HG02840 (cell line): ENCODE data around the gene STK10.

Experiments used
- ATAC-seq: cut with Tn5 transposase; IDR thresholded peaks from one replicate; pipeline ENCODE4 v1.9.1; 2021; ENCODE audit warnings: mild to moderate bottlenecking, moderate library complexity, moderate number of reproducible peaks; ENCODE audit not compliant: unreplicated experiment, low FRiP score

Gene STK10

DNA sequence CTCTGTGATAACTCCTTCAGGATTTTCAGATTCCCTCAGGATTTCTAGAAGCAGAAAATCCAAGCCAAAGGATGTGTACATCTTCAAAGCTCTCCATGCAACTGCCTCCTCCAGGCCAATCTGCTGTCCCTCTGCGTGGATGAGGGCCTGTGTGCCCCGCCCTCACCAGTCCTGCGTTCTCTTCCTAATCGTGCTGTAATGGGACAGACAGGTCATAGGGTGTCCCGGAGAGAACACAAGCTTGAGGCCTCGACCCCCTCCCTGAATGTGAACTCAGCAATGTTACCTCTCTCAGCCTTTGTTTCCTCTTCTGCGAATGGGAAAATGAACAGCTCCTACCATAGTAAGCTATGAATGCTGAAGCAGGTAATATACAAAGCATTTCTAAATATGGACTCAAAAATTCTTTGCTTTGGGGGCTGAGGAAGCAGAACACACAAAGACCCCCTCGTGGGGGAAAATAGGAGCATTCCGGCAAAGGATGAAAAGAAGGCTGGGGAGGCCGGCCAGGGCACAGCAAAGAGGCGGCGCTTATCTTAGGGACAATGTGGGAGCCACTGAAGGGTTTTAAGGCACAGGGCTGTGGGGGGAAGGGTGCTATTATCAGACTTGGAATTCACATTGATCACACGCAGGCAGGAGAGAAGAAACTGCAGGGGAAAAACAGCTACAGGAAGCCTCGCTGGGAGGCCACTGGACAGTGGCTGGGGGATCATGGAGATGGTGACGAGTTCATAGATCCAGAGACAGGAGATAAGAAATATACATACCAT, 124.4 kb downstream of the STK10 start:
- no peak for ATAC-seq

GRCh38 chr5:172059661-172060100, 128.3 kb downstream of the STK10 start:
- no peak for ATAC-seq

DNA sequence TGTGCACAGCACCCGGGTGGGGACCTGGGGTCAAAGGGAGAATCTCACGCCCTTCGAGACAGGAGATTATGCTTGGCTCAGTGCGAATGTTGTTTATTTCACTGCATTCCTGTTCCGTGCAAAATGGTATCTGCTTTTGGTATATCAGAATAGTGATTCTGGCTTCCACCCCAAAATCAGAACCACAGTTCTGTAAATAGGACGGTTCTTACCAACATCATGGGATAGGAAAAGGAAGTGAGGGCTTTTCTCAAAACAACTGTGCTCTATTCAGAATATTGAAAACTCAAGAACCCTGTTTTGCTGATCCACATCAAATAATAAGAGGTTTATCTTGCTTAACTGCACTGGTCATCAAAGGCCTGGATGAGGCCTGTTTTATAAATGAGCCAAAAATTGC, 129.9 kb downstream of the STK10 start:
- ATAC-seq, result no peak

DNA sequence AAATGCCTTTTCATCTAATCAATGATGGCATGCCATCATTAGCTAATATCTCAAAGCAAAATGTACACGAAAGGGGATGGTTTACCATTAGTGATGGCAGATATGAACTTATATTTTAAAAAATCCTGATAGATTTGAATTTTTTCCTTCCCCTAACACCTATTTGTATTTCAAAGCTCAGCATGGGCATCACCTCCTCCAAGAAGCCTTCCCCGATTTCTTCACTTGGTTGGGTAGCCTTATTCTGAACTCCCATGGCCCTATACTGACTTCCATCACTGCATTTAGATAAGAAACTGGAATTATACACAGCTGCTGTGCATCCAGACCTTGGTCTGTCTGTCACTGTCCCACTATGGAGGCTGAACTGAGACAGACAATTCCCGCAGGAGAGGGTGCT, 132.0 kb downstream of the STK10 start:
- no peak for ATAC-seq

DNA sequence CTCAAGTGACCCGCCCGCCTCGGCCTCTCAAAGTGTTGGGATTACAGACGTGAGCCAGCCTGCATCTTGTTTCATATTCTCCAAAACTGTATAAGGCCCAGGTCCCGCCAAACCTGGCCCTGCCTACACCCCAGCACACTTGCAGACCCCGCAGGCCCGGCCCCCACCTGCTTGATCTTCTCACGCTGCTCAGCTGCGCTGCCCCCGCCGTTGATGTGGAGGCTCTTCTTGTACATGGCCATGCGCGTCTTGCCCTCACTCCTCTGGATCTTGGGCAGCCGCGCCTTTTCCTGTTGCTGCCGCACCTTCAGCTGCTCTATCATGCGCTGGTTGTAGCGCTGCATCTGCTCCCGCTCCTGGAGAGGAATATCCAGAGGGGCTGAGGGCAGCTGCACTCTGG, 132.6 kb downstream of the STK10 start:
- ATAC-seq, result no peak

DNA sequence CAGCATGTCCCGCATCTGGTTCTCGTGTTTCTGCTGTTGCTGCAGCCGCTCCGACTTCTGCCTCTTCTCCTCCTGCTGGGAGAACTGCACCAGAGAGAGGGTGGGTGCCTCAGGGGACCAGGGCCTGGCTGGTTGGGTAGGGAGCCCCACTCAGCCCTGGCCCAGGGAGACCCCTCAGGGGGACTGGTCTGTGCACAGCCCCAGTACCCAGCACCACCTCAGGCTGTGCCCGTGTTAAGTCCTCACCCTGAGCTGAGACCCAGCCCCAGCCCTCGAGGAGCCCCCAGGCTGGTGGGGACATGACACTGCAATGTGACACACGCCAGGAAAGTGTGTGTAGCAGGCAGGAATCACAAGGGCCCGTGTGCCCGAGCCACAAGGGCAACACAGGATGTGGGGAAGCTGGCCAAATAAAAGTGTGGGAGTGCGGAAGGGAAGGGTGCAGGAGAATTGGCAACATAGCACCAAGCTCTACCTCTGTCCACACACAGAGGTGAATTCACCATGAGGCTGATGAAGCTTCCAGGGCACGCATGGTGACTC, 133.3 kb downstream of the STK10 start:
- no peak for ATAC-seq

DNA sequence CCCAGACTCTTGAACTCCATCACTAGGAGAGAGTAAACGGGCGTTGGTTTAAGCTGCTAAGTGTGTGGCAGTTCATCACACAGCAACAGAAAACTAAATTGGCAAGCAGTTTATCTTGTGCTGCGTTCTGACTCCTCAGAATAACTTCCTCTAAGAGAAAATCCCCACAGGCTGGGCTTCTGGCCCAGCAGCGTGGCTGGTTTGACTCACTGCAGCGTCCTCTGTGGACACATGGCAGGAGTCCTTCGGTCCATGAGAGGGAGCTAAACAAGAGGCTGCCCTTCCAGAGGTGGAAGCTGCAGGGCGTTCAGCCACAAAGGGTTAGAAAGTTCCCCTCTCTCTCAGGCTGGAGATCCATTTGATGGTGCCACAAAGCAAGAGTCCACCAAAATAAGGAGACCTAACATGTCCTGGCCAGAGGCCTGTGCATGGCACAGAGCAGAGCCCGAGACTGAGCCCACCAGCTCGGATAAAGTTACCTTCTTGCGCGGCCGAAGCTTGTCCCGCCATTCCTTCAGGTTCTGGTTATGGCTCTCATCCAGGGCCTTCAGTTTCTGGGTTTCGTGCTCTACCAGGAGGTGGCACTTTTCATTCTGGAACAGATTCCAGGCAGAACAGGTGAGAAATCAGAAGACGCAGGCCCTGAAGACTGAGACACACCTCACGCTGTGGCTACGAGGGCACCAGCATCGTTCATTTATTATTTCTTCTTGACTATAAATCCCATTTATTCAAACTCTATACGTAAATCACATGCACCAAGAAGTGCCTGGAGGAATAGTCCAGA, 135.4 kb downstream of the STK10 start:
- ATAC-seq, result no peak

GRCh38 chr5:172051643-172052339, 136.2 kb downstream of the STK10 start:
- ATAC-seq, result no peak

GRCh38 chr5:172050080-172050479, 137.9 kb downstream of the STK10 start:
- ATAC-seq, result no peak

- ATAC-seq, result no peak
These were observed 138.7 kb downstream of the STK10 start for GRCh38 chr5:172049226-172049796.

DNA sequence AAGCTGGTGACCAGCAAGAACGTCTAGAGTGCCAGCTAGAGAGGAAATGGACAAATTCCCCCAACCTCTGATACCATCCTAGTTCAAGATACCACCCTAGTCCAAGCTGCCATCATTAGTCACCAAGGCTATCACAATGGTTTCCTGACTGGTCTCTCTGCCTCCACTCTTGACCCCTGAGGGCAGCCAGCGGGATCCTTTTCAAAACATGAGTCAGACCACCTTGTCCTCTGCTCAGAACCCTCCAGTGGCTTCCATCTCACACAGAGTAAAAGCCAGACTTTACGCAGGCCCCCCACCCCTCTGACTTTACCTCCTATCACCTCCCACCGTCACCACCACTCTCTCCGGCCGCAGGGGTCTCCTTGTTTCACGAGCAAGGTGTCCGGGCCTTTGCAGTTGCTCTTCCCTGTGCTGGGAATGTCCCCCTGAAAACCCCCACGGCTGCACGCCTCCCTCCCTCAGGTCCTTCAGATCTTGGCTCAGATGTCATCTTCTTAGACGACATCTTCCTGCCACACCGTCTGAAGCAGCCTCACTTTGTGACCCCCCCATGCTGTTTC, 139.4 kb downstream of the STK10 start:
- ATAC-seq, result no peak

DNA sequence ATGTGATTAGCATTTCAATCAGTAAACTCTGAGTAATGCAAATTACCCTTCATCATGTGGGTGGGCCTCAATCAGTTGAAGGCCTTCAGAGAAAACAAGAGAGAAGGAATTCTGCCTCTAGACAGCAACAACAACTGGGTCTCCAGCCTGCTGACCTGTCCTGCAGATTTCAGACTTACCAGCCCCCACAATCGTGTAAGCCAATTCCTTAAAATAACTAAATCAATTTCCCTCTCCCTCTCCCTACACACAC, 139.9 kb downstream of the STK10 start:
- ATAC-seq, result no peak

DNA sequence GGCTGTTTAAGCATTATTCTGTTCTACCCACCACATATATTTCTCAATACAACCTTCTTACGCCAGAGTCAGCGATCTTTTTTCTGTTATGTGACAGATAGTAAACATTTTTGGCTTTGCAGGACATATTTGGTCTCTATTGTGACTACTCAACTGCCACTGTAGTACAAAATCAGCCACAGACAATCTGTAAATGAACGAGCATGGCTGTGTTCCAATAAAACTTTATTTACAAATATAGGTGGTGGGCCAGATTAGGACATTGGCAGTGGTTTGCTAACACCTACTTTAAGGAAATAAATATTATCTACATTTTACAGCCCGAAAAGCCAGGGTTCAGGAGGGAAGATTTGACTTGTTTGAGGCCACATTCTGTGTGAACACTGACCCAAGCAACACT, 141.4 kb downstream of the STK10 start:
- ATAC-seq, result no peak

DNA sequence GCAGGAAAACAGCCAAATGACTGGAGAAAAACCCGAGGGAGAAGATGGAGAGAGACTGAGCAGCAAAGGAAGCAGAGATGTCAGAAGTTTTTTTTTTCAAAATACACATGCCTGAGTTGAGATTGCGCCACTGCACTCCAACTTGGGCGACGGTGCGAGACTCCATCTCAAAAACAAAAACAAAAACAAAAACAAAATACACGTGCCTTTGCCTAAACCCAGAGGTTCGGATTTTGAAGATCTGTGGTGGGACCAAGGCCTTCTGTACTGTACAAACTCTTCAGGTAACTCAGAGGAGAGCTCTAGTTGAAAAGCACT, 142.8 kb downstream of the STK10 start:
- no peak for ATAC-seq

DNA sequence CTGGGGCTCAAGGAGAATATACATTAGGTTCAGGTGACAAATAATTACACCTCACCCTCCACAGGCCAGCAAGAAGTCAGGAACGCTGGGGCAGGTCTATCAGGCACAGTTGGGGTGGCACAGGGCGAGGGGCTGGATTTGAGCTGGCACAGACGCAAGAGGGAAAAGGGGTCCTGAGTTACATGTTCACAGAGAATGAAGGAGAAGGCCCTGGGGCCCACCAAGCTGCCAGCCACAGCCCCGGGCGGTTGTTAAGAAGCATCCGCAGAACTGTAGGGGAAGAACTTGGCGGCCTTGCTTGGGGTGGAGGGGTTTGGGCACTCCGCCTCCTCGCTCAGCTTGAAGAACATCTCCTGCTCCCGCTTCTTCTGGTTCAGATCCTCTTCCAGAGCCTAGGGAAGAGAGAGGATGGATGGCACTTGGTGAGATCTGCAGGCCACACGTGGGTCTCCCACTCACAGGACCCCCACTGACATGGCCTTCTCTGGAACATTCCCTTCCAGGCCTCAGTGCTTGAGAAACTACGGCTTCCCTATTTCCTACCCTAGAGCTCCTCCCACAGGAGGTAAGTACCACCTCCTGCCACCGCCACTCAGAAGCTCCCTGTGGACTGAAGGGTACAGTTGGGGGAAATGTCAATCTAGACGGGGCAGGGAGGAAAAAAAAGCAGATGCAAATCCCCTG, 143.3 kb downstream of the STK10 start:
- ATAC-seq, result no peak

DNA sequence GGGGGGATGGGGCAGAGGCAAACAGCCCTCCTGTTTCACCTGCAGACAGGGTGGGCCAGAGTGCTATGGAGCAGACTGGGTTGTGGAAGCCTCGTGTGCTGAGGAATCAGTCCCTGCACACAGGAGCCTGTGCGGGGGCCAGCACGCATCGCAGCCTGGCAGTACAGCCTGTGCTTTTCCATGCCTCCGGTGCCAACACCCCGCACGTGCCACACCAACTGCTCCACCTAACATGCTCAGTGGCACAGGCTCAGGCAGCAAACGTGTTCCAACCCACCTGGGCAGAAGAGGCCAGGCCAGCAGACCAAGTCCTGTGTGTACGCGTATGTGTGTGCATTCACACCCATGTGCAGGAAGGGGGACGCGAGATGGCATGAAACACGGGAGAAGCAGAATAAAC, 144.2 kb downstream of the STK10 start:
- no peak for ATAC-seq

DNA sequence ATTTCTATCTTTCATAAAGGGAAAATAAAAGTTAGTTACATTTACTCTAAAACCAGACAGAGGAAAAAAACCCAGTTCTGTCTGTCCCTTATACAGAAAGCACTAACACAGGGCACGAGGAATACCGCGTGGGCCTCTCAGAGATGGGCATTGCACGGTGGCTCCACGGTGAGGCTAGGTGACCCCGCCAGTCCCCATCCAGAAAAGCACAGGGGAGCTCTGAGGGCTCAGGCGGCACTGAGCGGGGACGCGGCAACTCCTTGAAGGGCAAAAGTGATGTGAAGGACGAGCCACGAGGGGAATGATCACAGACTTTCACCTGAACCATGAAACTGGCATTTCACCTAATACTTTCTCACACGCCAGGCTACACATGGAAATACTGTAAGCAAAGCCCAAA, 145.8 kb downstream of the STK10 start:
- ATAC-seq, result no peak

GRCh38 chr5:172038167-172038566, 149.9 kb downstream of the STK10 start:
- ATAC-seq, result no peak

DNA sequence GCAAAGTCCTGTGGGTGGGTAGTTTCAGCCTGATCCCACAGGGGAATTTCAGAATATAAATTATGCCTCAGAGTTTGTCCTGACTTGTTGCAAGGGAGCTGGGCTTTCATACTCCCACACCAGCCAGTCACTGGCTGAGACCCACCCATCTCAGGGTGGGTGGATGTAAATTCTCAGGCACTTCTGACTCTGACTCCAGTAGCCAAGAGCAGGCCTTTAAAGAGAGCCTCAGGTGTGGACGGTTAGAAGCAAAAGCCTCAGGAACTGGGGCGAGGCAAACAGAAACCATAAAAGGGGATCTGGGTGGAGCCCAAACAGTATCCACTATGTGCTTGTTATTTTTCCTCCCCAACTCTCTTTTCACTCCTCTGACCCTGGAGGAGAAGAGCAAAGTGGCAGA, 153.0 kb downstream of the STK10 start:
- ATAC-seq, result peak; percentile 67

DNA sequence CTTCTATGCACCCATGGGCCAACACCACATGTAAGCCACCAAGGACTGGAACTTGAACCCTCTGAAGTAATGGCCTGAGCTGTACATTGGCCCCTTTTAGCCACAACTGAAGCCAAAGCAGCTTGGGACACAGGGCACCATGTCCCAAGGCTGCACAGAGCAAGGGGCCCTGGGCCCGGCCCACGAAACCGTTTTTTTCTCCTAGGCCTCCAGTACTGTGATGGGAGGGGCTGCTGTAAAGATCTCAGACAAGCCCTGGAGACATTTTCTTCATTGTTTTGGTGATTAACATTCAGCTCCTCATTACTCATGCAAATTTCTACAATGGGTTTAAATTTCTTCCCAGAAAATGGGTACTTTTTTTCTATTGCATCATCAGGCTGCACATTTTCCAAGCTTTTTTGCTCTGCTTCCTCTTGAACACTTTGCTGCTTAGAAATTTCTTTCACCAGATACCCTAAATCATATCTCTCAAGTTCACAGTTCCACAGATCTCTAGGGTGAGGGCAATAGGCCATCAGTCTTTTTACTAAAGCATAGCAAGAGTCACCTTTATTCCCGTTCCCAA, 156.0 kb downstream of the STK10 start:
- no peak for ATAC-seq
